ENCODE results near the gene TUSC2.

DNA sequence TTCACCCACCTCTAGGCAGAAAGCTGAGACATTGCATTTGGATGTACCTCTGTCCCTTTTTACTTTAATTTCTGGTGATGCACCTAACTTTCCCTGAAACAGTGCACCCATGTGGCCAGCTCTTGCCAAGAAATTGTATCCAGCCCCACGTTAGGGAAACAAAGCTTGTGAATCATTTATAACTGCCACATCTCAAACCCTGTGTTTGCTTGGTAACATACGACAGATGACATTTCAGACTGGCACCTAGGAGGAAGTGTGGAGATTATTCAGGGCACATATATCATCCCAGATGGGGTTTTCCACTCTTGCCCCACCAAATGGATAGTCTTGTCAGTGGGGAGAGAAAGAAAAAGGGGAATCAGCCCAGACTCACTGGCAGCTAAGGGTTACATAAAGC, 24.8 kb upstream of the TUSC2 start:
- TF ChIP-seq RCOR1 (IDR thresholded peaks at IDR 0.05; ENCODE audit: borderline replicate concordance in 1 of 2, low read depth in 2 of 2, low read length in 2 of 2): no peak
- no peak for TF ChIP-seq MEF2A (IDR thresholded peaks at IDR 0.05; ENCODE audit: control insufficient read depth, low read depth, low read length)
- no peak for TF ChIP-seq ZNF318 (IDR thresholded peaks at IDR 0.05; ENCODE audit: borderline replicate concordance in 1 of 2, low read depth in 1 of 2)
- TF ChIP-seq CTCF (IDR thresholded peaks at IDR 0.05 in 2 of 3, conservative IDR thresholded peaks at IDR 0.05 in 1 of 3; ENCODE audit: insufficient read depth in 2 of 3, low read depth in 1 of 3, low read length in 3 of 3): peak in 2 of 3 experiments; percentile 33 to 36; a peak in 3 of 6 replicates
- TF ChIP-seq, protein P1, sequence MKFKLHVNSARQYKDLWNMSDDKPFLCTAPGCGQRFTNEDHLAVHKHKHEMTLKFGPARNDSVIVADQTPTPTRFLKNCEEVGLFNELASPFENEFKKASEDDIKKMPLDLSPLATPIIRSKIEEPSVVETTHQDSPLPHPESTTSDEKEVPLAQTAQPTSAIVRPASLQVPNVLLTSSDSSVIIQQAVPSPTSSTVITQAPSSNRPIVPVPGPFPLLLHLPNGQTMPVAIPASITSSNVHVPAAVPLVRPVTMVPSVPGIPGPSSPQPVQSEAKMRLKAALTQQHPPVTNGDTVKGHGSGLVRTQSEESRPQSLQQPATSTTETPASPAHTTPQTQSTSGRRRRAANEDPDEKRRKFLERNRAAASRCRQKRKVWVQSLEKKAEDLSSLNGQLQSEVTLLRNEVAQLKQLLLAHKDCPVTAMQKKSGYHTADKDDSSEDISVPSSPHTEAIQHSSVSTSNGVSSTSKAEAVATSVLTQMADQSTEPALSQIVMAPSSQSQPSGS (CRISPR knock-in tag; IDR thresholded peaks at IDR 0.05): no peak
- no peak for TF ChIP-seq E2F6 (IDR thresholded peaks at IDR 0.05; ENCODE audit: borderline replicate concordance in 1 of 2, extremely low read depth in 1 of 2, insufficient read depth in 1 of 2, insufficient read length in 1 of 2, low read depth in 1 of 2, low read length in 1 of 2, poor library complexity in 1 of 2, severe bottlenecking in 1 of 2)
- TF ChIP-seq SNAPC5 (CRISPR knock-in tag; IDR thresholded peaks at IDR 0.05): no peak
- no peak for TF ChIP-seq ZNF76 (CRISPR knock-in tag; IDR thresholded peaks at IDR 0.05; ENCODE audit: borderline replicate concordance)
- no peak for TF ChIP-seq ZNF347 (CRISPR knock-in tag; IDR thresholded peaks at IDR 0.05; ENCODE audit: low read depth)
- no peak for TF ChIP-seq FOXK2 (conservative IDR thresholded peaks at IDR 0.05 in 1 of 2, IDR thresholded peaks at IDR 0.05 in 1 of 2; ENCODE audit: low read depth in 2 of 2)
- no peak for TF ChIP-seq NONO (IDR thresholded peaks at IDR 0.05; ENCODE audit: low read depth in 2 of 2, low read length in 1 of 2)
- no peak for TF ChIP-seq SOX6 (IDR thresholded peaks at IDR 0.05)
- TF ChIP-seq NFYB (IDR thresholded peaks at IDR 0.05; ENCODE audit: extremely low read depth, insufficient read length): no peak
- no peak for TF ChIP-seq GABPA (tag; conservative IDR thresholded peaks at IDR 0.05; ENCODE audit: low read depth)
